GM21526 (cell line): ENCODE measurements around the gene BBX.

ENCODE experiments used
- ATAC-seq: cut with Tn5 transposase; IDR thresholded peaks from one replicate; pipeline ENCODE4 v1.9.1; 2021; ENCODE audit warnings: moderate library complexity; ENCODE audit not compliant: unreplicated experiment, low FRiP score

The BBX gene

DNA sequence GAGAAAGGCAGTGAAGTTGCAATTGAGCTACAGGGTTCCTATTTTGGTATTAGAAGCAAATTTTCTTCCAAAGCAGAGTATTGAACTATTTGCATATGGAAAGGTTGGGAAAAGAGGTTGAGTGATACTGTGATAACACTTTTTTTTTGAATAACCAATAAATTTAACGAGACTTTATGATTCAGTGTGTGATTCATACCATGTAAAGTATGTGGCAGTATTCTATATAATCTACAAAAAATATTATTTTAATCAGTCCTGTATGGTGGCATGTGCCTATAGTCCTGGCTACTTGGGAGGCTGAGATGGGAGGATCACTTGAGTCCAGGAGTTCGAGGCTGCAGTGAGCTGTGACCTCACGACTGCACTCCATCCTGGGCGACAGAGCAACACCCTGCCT, 206.9 kb downstream of the BBX start:
- no peak for ATAC-seq

DNA sequence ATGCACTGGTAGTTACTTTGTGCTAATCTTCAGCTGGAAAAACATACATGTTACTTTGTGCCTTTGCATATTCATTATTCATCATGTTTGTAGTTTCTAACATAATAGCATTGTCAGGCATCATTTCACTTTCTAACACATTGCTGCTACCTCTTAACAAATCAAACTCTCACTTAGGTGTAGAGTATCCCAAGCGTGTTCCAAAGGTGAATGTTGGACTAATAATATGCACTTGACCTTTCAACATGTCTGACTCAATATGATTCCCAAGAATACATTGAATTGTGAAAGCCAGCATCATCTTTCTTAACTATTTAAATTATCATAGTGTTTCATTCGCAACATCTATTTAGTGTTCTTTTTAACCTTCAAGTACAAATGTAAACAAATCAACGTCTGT, 211.6 kb downstream of the BBX start:
- no peak for ATAC-seq

DNA sequence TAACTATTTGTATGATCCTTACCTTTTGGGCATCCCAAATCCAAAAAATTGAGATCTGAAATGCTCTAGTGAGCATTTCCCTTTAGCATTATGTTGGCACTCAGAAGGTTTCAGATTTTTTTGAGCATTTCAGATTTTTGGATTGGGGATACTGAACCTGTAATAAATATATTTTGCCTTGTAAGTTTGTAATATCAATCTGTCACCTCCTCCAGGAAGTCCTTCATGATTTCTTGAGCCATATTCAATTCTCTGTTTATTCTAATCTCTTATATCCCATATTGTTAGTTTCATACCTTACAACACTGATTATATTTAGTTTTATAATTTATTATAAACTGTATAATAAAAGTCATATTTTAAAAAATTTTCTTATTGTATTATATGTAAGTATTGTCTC, 215.2 kb downstream of the BBX start:
- no peak for ATAC-seq

DNA sequence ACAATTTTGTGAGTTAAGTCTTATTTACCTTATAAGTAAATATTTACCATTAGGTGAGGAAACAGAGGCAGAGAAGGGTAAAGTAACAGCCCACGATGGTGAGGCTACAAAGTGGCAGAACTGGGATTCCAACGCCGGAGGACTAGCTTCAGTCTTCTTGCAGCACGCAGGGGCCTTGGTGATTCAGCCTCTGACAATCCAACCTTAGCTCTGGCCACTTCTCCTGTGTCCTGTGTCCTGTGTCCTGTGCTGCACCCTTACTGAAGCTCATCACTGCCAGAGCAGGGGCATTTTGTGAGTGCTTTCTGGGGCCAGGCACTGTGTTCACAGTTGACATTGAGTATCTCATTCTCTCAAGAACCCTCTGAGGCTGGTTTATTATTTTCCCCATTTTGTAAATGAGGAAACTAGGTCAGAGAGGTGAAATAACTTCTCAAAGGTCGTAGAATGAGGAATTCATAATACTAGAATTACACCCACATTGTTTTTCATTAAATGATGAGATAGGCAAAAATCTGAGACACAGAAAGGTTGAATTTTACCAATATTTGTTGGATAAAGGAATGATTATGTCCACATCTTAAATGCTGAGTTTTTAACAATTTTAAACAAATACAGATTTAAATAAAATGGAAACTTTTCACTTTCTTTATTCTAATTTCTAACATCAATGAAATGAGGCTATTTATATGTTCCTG, 215.9 kb downstream of the BBX start:
- no peak for ATAC-seq

DNA sequence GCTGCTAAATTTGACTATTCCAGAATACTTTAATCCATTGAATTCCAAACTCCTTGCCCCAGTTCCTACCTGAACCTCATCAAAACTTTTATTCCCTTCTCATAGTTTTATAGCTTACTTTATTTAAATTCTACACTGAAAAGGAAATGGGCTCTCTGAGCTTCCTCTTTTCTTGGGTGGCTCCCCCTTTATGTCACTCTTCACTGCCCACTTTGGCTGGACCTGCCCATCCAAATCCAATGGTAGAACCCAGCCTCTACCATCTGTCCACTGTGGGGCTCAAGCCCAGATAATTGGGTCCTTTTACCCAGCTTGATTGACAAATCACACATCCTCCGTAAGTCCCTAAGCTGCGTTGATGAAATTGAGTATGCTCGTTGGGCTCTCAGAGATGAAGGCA, 216.5 kb downstream of the BBX start:
- ATAC-seq: no peak

DNA sequence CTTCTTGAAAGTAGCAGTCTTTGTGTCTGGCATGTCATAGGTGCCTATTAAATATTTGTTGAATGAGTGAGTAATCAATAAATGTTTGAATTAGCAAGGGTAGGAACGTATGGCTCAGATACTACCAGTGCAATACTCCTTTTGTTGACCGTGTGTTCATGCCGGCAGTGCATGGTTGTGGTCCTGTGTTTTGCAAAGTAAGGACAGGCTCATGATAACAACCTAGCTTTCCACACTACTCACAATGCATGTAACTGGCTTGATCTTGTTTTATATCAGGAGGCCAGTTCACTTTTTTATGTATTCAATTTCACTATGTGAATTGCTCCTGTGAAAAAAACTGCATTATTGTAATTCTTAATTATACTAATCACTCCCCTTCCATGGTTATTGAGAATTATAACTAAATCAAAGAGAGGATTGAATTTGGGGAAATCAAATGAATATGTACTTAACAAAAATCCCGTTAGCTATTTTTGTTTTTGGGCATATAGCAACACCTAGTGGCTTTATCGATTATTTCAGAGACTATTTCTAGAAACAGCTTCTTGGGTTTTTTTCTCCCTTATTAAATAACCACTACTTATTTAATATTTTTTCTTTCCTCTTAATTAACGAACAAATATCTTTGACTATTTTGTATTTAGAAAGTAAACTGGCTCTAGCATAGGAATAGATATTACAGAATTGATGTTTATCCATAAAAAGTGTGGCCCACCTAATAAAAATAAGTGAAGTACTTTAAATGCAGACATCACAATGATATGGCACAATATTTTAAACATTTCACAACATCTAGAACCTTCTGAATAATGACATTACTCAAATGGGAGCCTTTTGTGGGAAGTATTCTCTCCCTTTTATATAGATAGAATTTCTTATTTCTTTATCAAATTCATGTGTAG, 218.5 kb downstream of the BBX start:
- ATAC-seq: no peak

DNA sequence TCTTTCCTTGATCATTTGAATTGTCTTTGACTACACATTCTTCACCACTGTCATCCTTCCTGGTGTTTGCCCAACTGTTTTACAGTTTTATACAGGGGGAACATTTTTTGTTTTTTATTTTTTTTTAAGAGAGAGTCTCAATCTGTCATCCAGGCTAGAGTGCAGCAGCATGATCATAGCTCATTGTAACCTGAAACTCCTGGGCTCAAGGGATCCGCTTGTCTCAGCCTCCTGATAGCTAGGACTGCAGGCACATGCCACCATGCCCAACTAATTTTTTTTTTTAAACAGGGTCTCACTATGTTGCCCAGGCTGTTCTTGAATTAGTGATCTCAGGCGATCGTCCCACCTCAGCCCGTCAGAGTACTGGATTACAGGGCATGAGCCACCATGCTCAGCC, 222.6 kb downstream of the BBX start:
- no peak for ATAC-seq

DNA sequence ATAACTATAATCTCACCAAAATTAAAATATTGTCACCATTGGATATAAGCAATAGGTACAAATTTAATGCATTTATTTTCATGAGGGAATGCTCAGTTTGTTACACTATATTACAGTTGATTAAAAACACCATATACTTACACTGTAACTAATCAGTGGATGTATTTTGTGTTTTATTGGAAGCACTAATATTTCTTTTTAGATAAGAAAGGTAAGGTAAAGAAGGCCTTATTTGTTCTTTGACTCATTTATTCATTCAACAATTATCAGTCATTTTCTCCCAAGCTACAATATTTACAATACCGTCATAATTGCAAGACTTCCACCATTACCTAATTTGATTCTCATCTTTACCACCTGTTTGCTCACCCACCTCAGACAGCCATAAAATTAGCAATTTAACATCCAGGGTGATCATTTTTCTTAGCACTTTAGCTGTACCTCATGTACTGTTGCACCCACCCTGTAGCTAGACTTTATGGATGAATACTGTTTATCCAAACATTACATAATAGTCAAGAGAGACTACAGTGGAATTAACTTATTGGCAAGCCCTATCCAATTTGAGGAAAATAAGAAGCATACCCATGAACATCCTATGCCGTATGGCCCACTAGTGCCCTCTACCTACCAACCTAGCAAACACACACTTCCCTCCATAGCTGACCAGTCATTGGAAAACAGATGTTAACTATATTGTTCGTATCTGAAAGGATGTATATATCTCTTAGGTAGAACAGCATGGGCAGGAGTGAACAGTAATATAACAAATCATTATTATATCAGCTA, 229.6 kb downstream of the BBX start:
- no peak for ATAC-seq

DNA sequence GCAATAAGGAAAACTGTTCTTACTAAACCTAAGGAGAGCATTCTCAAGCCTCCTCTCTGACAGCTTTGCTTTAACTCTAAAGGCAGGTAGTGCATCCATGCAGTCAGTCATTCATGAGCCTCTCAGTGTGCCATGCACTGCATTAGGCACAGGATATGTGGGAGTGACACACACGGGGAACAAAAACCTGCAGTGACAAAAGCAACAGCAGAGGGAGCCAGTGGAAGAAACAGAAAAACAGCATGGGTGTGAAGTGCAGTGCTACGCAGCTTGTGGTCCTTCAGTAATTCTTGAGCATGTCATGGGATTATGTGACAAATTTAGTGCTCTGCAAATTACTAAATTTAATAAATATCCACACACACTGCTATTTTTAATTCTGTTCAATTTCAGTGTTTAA, 230.7 kb downstream of the BBX start:
- no peak for ATAC-seq

DNA sequence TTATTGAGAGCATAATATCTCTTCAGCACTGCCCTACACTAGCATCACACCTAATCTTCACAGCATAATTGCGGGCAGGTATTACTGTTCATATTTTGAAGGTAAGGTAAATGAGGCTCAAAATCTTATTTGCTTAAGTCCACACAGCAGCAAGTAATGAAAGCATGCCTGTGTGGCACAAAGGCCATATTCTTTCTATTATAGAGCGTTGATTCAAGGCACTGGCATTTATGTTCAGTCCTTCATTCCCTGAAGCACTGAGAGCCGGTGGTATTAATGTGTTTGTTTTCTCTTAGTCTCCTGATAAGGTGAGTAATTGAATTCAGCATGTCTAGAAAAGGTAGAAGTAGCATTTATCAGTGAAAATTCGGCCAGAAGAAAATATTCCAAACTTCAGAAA, 231.2 kb downstream of the BBX start:
- ATAC-seq: no peak

DNA sequence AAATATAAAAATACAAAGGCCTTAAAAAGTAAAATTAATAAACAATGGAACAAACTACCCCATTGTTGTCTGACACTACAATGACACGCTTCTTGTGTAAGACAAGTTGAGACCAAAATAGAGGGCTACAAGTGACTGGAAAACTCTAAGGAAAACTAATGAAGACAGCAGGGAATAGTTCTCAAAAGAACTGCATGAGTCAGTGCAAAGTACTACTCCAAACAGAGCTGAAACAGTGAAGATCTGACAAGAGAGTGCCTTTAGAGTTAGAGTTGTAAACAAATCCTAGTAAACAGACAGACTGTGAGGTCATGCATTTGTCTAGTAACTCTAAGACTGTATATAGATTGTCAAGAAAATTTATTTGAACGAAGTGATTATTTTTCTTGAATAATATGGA, 233.9 kb downstream of the BBX start:
- no peak for ATAC-seq

DNA sequence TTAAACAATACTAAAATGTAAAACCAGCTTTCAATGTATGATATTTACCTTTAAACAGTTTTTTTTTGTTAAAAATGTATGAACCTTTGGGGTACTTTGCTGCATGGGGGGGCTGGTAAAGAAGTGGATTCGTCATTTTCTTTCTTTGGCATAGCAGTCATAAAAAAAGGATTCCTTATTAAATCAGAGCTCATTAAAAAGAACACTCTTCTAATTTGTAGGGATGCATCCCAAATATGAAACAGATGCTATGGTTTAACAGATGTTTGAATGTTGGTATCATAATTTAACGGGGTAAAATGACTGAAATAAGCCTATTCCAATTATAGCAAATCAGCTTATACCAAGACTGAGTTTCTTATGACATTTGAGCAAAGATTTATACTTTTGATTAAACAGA, 234.4 kb downstream of the BBX start:
- ATAC-seq: no peak

DNA sequence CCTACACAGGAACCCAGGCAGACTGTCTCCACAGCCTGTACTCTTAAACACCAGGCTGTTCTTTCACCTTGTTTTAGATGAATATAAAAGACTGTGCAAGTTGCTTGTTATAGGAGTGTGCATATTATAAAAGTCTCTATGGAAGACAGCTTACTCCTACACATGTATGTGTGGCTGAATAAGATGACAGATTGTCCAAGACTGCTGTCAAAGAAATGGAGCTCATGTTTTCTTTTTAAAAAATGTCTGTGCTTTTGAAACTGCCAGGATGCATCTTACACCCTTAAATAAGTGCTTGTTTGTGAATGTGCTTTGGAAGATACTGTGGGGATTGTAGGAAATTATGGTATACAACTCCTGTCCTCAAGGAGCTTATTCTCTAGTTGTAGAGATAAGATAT, 237.4 kb downstream of the BBX start:
- no peak for ATAC-seq

DNA sequence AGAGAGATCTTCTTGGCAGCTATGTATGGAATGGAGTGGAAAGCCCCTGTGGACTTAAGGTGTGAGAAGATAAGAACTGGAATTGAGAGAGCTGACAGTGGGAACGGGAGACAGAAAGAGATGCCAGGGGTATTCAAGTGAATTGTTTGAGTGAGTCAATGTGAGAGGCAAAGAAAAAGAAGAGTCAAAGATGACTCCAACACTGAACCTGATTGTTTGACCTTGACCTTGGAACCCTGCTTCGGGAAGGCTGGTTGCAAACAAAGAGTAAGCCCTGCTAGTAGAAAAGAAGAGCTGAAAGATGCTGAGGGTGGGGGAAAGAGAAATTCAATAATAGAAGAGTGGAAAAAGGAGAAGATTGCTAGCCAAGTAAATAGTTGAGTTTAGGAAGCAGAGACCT, 238.6 kb downstream of the BBX start:
- no peak for ATAC-seq

DNA sequence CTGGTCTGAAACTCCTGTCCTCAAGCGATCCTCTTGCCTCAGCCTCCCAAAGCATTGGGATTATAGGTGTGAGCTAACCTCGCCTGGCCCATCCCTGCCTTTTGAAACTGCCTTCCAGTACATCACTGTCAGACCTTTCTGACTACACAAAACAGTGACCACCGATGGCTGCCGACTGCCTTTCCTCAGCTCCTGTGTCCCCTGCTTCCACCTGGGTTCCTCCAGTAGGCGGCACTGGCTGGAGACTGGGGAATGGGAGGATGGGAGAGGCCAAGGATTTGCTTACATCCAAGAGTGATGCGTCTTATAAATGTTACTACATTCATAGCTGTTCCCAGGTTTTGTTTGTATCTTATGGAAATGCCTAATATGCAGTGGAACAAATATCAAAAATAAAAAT, 242.8 kb downstream of the BBX start:
- ATAC-seq: no peak

DNA sequence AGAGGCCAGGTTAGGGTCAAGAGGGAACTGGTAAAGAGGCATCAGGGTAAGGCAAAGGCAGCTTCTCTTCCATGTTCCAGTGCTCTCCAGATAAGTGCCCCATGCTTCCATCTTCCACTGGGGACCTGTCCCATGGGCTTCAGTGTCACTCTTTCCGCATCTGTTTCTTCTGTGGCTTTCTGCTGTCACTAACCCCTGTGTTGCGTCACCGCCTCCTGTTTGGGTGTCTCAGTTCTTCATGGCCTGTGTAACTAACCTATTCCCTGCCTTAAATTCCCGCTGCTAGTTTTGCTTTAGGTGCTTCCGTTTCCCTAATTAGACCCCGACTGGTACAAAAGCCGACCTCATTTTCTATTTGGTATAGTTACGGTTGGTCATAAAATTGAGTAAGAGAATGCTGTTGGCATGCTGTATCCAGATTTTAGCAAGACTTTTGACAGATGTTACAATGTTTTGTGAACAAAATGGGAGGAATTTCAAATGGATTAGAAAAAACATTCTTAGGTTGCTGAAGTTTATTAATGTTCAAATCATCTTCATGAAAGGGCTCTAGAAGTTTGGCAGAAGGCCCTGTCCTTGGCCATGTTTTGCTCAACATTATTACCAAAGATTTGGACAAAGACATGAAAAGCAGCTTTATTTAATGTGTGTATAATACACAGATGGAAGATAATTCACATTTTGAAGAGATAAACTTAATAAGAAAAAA, 245.3 kb downstream of the BBX start:
- ATAC-seq: no peak

DNA sequence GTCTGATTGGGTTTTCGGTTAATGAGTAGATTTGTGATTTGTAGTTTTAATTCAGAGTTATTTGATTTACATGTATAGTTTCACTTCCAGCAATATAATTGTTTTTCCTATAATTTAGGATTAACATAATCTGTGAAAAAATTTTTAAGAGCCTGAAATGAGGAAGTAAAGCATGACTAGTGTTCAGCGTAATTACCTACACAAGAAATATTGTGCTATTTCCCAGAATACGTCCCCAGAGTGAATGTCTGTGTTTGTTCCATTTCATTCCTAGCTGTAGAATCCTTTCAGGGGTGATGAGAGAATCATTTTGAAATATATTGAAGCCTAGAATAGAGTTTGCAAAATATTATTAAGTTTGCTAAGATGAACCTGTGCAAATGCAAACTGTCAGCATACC, 247.1 kb downstream of the BBX start:
- ATAC-seq: no peak

DNA sequence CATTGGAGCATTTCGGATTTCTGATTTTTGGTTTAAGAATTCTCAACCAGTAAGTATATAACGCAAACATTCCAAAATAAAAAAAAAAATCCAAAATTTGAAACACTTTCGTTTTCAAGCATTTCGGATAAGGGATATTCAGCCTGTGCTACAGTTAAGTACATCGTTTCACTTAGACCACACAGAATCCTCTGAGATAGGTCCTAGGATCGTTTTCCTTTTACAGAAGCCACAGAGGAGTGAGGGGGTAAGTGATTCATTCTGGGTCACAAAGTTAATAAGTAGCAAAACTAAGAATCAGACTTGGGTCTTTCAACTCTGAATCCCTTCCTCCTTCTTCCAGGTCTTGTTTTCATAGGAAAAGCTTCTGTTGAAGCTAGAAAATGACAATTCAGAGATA, 249.3 kb downstream of the BBX start:
- no peak for ATAC-seq

DNA sequence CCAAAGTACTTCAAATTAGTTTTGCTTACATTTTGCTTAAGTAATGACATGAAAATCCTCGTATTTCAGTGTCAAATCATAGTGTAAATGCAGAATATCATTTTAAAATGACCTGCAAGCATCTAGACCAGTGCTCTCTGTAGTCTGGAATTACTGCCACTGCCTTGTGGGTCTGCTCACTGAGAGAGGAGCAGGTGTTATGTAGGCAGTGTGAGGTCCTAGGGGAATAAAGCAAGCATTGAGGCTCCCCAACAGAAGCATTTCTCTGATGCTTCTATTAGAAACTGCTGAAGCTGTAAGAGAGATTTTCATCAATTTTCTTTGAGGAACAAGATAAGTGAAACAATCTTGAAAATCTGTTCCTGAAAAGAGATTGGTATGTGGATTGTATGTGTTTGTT, 253.2 kb downstream of the BBX start:
- no peak for ATAC-seq

DNA sequence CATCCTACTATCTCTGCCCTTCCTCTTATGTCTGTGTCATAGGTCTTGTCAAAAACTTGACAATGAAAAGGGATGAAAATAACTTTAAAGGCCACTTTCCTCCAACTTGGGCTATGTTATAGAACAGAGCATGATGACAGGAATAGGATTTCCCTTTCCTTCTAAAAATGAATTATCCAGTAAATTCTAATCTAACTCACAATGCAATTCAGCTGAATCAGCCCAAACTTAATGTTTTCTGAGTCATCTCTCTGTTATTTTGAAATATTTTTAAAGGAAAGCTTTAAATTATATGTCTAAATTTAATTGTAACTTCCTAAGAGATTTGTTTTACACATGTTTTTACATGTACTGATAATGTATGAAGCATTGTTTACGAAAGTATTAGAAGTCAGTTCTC, 258.5 kb downstream of the BBX start:
- no peak for ATAC-seq

DNA sequence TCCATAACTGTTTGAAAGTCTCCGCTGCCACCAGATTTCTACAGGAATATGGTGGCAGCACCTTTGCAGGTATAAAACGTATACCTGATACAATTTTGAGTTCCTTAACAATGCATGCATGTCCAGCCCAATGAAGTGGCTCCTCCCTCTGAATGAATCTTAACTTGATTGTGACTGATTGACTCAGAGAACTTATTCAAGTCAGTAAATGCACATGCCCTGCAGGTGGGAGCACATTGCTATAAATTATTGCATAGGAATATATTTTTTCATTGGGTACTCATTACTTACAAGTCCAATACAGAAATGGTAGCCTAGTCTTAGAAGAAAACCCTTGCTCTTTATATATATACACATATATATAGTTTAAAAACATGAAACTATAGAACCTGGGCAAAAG, 259.3 kb downstream of the BBX start:
- ATAC-seq: no peak
